Measurements from ENCODE around the gene SRD5A1.

SRD5A1 gene

GRCh38 chr5:6615034-6615815, 18.0 kb upstream of the SRD5A1 start:
- no peak for DNase-seq

GRCh38 chr5:6616632-6617031, 16.6 kb upstream of the SRD5A1 start:
- TF ChIP-seq GATA1 (IDR thresholded peaks at IDR 0.05; ENCODE audit: low read depth, low read length) (no peak), POLR2A (IDR thresholded peaks at IDR 0.05; ENCODE audit: low read length) (no peak)
- DNase-seq, result no peak

More at GRCh38 chr5:6615034-6615815, 18.0 kb upstream of the SRD5A1 start:
- TF ChIP-seq GATA1 (IDR thresholded peaks at IDR 0.05; ENCODE audit: low read depth, low read length) (no peak), POLR2A (IDR thresholded peaks at IDR 0.05; ENCODE audit: low read length) (no peak)

DNA sequence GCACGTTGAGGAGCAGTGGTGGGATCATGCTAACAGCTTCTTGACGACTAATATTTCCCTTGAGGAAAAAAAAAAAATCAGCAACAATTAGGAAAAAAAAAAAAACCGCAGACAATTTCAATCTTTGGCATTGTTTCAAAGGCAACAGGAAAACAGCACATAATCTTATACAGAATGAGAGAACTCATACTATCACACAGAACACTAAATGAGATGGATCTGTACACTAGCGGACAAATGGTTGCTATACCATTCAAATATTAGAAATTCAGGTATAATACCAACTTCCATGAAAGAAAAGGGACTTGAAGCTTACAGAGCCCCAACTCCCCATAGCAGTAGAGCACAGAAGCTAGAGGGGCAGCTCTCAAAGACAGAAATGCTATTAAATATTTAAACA, 10.0 kb upstream of the SRD5A1 start:
- TF ChIP-seq POLR2A (IDR thresholded peaks at IDR 0.05; ENCODE audit: low read length), result no peak
- DNase-seq, result no peak

DNA sequence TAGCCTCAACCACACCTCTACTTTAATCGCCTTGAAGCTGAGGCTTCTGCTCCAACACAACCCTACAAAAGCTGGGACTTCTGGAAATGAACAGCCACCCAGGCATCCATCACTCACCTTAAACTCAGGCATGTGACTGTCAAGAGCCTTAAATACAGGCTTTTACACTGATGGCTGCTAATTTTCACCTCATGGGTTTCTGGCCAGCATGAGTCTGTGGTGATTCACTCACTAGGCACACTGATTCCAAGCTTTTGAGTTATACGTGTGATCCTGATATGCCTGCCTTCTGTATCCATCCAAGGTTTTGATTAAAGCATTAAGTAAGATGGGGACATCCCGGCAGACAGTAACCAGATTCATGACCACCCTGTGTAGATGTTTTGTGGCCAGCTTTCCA, 9.3 kb upstream of the SRD5A1 start:
- DNase-seq, result no peak
- TF ChIP-seq GATA1 (IDR thresholded peaks at IDR 0.05; ENCODE audit: low read depth, low read length) (no peak), POLR2A (IDR thresholded peaks at IDR 0.05; ENCODE audit: low read length) (no peak)

DNA sequence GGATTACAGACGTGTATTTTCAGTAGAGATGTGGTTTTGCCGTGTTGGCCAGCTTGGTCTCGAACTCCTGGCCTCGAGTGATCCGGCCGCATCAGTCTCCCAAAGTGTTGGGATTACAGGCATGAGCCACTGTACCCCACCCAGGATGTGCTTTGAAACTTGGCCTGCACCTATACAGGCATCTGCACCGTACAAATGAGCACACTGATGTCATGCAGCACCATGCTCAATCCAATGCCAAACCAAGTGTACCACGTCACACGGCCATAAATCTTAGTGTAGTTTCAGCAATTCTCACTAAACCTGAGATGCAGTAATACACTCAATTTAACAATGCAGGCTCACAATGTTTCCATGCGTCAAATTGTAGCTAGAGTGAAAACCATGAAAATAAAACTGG, 6.7 kb upstream of the SRD5A1 start:
- no peak for TF ChIP-seq GATA1 (IDR thresholded peaks at IDR 0.05; ENCODE audit: low read depth, low read length)

DNA sequence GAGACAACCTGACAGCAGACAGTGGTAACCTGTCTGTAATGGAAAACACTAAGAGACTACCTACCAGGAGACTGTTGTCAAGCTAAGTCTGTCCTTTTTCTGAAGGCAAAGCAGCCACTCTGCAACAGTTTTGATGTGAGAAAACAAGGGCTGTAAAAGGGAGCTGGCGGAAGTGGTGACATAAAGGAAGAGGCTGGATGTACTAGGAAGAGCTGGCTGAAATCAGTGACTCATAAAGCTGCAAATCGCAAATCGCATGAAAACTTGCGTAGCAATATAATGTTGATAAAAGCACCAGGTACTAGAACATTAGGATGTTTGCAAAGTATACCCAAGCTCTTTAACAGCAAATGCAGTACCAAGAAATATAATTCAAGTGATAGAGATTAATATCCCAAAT, 1.8 kb upstream of the SRD5A1 start:
- no peak for DNase-seq
- TF ChIP-seq POLR2A (IDR thresholded peaks at IDR 0.05; ENCODE audit: low read length) (no peak), GATA1 (IDR thresholded peaks at IDR 0.05; ENCODE audit: low read depth, low read length) (no peak)

More for the DNA sequence above, 6.7 kb upstream of the SRD5A1 start:
- no peak for DNase-seq

DNA sequence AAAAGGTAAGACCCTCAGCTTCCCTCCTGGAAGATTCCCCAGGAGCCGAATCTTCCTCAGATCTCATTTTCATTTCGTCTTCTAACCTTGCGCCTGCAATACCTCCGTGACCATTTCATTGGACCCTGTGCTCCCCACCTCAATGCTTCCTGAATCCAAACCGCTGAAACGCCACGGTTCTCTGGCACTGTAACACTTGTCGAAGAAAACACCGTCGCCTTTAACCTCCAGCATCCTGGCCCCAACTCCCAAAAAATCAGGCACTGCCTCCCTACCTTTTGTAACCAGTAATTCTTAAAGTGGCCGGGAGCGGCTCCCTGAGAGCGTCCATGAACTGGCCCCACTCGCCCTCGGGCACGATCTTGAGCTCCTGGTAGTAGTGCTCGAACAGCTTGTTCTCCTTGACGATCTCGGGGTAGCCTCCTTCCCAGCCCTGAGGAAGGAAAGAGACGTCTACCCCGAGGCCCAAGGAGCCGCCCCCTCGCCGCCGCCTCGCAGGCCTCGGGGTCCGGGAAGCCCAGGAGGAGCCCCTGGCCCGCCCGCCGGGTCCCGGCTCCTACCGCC, 834 bp upstream of the SRD5A1 start:
- peak; percentile 70 to 73 for DNase-seq
- TF ChIP-seq GATA1 (IDR thresholded peaks at IDR 0.05; ENCODE audit: low read depth, low read length), result no peak
- no peak for TF ChIP-seq POLR2A (IDR thresholded peaks at IDR 0.05; ENCODE audit: low read length)

DNA sequence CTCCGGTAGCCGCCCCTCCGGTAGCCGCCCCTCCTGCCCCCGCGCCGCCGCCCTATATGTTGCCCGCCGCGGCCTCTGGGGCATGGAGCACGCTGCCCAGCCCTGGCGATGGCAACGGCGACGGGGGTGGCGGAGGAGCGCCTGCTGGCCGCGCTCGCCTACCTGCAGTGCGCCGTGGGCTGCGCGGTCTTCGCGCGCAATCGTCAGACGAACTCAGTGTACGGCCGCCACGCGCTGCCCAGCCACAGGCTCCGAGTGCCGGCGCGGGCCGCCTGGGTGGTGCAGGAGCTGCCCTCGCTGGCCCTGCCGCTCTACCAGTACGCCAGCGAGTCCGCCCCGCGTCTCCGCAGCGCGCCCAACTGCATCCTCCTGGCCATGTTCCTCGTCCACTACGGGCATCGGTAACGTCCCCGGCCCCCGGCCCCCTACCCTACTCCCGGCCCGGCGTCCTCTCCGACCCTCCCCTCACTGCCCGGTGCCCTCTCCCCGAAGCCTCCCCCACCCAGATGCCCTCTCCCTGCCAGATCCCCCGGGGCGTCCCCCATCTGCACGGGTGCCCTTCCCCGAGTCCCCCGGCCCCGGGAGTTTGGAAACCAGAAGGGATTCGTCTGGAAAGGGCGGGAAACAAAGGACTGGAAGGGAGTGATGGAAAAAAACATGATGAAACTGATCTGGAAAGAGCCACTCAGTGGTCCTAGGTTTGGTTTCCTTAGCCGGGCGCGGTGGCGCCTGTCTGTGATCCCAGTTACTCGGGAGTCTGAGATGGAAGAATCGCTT, 417 bp downstream of the SRD5A1 start:
- peak; percentile 37 to 50 for DNase-seq

DNA sequence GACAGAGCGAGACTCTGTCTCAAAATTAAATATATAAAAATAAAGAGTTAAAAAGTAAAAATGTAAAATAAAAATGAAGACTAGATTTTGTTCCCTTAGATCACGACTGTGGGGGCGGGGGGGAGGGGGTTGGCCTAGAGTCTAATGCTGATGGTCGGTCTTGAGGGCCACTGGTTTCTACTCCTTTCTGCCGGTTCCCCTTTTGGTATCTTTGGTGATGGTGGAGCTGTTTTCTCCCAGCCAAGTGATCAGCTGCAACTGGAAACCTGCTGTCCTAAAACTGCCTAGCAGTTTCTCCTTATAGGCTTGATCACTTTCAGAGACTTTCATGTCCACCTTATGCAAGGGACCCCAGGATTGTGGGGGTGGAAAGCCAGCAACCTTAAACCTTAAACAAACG, 1.1 kb downstream of the SRD5A1 start:
- no peak for TF ChIP-seq GATA1 (IDR thresholded peaks at IDR 0.05; ENCODE audit: low read depth, low read length)
- TF ChIP-seq POLR2A (IDR thresholded peaks at IDR 0.05; ENCODE audit: low read length), result no peak

More for the DNA sequence above, 417 bp downstream of the SRD5A1 start:
- TF ChIP-seq GATA1 (IDR thresholded peaks at IDR 0.05; ENCODE audit: low read depth, low read length) (no peak), POLR2A (IDR thresholded peaks at IDR 0.05; ENCODE audit: low read length) (no peak)

GRCh38 chr5:6634788-6635430, 1.7 kb downstream of the SRD5A1 start:
- DNase-seq, result peak in 1 of 2 experiments; percentile 8
- no peak for TF ChIP-seq GATA1 (IDR thresholded peaks at IDR 0.05; ENCODE audit: low read depth, low read length)
- TF ChIP-seq POLR2A (IDR thresholded peaks at IDR 0.05; ENCODE audit: low read length), result no peak

More for the DNA sequence above, 1.1 kb downstream of the SRD5A1 start:
- peak; percentile 15 to 20 for DNase-seq

GRCh38 chr5:6636293-6636692, 3.1 kb downstream of the SRD5A1 start:
- peak in 1 of 2 experiments; percentile 5 for DNase-seq
- no peak for TF ChIP-seq POLR2A (IDR thresholded peaks at IDR 0.05; ENCODE audit: low read length)
- no peak for TF ChIP-seq GATA1 (IDR thresholded peaks at IDR 0.05; ENCODE audit: low read depth, low read length)

GRCh38 chr5:6637022-6637421, 3.8 kb downstream of the SRD5A1 start:
- TF ChIP-seq POLR2A (IDR thresholded peaks at IDR 0.05; ENCODE audit: low read length) (no peak), GATA1 (IDR thresholded peaks at IDR 0.05; ENCODE audit: low read depth, low read length) (no peak)
- DNase-seq, result no peak

GRCh38 chr5:6637590-6637989, 4.3 kb downstream of the SRD5A1 start:
- TF ChIP-seq POLR2A (IDR thresholded peaks at IDR 0.05; ENCODE audit: low read length), result no peak
- no peak for TF ChIP-seq GATA1 (IDR thresholded peaks at IDR 0.05; ENCODE audit: low read depth, low read length)
- no peak for DNase-seq

DNA sequence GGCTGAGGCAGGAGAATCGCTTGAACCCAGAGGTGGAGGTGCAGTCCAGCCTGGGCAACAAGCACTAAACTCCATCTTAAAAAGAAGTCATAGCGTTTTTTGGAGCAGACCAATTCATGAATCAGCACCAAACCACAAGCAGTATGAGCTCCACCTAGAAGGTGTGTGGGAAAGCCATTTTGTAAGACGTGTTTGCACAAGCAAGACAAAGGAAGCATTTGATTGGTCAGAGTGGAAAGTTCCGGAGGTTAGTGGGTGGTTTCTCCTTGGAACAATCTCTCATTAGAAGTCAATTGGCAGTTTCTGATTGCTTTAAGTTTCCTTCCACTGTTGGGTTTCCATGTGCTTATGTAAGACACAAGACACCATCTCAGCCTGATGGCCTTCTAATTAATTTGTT, 5.0 kb downstream of the SRD5A1 start:
- DNase-seq, result no peak
- TF ChIP-seq POLR2A (IDR thresholded peaks at IDR 0.05; ENCODE audit: low read length) (no peak), GATA1 (IDR thresholded peaks at IDR 0.05; ENCODE audit: low read depth, low read length) (no peak)

All from erythroblast (primary cell).